H1 (cell line): ENCODE data around the gene GSG1L. TPM values are rescaled to one million over a fixed set of nuclear protein-coding genes. Genes with fewer than 3 reads are reported as not detected.

Experiments used
- EP300 ChIP-seq, 2 experiments: IDR thresholded peaks; 1 replicate in 1 of 2; 2 replicates in 1 of 2; pipeline ENCODE4 v1.6.1; 2011 to 2012; ENCODE audit warnings: low read depth in 2 of 2, low read length in 2 of 2, mild to moderate bottlenecking in 2 of 2, borderline replicate concordance in 1 of 2, inconsistent platforms in 1 of 2, moderate library complexity in 1 of 2
- polyA plus RNA-seq, 7 experiments: library from polyadenylated mRNA; depleted of rRNA in 3 of 7; stranded (reverse) in 5 of 7; unstranded in 2 of 7; fragments of >200 nt in 5 of 7; fragments of 200-250 nt in 2 of 7; gene quantifications; 1 replicate in 5 of 7; 2 replicates in 1 of 7; 4 replicates in 1 of 7; pipeline versions ENCODE4 v1.2.1 to v1.2.3, GENCODE V29; 2011 to 2013; ENCODE audit warnings: missing spikeins in 2 of 7, mixed read lengths in 2 of 7
- total RNA-seq: library from RNA; stranded (reverse); fragmentation: NEBNext Ultra II Directional; extraction: Animal tissue kit (Norgen Biotek cat#: 25700); gene quantifications from 2 replicates; pipeline ENCODE4 v1.2.1, GENCODE V29; 2021

Gene GSG1L
- total and polyA plus RNA-seq, 2 of the 8 experiments (the other 6 are each of a cell fraction or from before 2014, with no cell fraction given) = 0.71 to 1.1 TPM

- TF ChIP-seq EP300 (IDR thresholded peaks at IDR 0.05; ENCODE audit: borderline replicate concordance in 1 of 2, low read depth in 2 of 2, low read length in 2 of 2) = no peak
These were observed 89.8 kb downstream of the GSG1L start (continued) for GRCh38 chr16:27973678-27974077.
